LNCAP (cell line): ENCODE data around the gene CSNK1A1L.

Experiments used
- TF ChIP-seq, protein P1 (sequence below): fragments of 450-650 bp; IDR thresholded peaks from 2 replicates; pipeline ENCODE4 v1.5.1; 2017; ENCODE audit warnings: mild to moderate bottlenecking

CSNK1A1L gene

GRCh38 chr13:37106642-37107041 is 1.2 kb upstream of the CSNK1A1L start:
- TF ChIP-seq, protein P1, sequence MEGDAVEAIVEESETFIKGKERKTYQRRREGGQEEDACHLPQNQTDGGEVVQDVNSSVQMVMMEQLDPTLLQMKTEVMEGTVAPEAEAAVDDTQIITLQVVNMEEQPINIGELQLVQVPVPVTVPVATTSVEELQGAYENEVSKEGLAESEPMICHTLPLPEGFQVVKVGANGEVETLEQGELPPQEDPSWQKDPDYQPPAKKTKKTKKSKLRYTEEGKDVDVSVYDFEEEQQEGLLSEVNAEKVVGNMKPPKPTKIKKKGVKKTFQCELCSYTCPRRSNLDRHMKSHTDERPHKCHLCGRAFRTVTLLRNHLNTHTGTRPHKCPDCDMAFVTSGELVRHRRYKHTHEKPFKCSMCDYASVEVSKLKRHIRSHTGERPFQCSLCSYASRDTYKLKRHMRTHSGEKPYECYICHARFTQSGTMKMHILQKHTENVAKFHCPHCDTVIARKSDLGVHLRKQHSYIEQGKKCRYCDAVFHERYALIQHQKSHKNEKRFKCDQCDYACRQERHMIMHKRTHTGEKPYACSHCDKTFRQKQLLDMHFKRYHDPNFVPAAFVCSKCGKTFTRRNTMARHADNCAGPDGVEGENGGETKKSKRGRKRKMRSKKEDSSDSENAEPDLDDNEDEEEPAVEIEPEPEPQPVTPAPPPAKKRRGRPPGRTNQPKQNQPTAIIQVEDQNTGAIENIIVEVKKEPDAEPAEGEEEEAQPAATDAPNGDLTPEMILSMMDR: no peak

- TF ChIP-seq, protein P1: no peak
Observed at GRCh38 chr13:37102896-37103295, 2.6 kb downstream of the CSNK1A1L start.

- TF ChIP-seq, protein P1: no peak
Observed at GRCh38 chr13:37101201-37101600, 4.3 kb downstream of the CSNK1A1L start.

- TF ChIP-seq, protein P1: no peak
Observed at GRCh38 chr13:37100731-37101130, 4.7 kb downstream of the CSNK1A1L start.

- TF ChIP-seq, protein P1: no peak
Observed at GRCh38 chr13:37097076-37097475, 8.4 kb downstream of the CSNK1A1L start.

GRCh38 chr13:37094840-37095239 is 10.6 kb downstream of the CSNK1A1L start:
- TF ChIP-seq, protein P1: no peak

GRCh38 chr13:37094099-37094498 is 11.4 kb downstream of the CSNK1A1L start:
- TF ChIP-seq, protein P1: no peak

- TF ChIP-seq, protein P1: no peak
Observed at GRCh38 chr13:37091835-37092234, 13.6 kb downstream of the CSNK1A1L start.
